ENCODE data around the gene ADGRB3.

- TF ChIP-seq EZH2 (IDR thresholded peaks at IDR 0.05; ENCODE audit: borderline replicate concordance, control insufficient read depth, low read depth, low read length), result no peak
- no peak for TF ChIP-seq GABPA (IDR thresholded peaks at IDR 0.05; ENCODE audit: low read depth)
- no peak for TF ChIP-seq ZNF384 (IDR thresholded peaks at IDR 0.05; ENCODE audit: borderline replicate concordance, low read depth, low read length)
- no peak for TF ChIP-seq POLR2A (IDR thresholded peaks at IDR 0.05; ENCODE audit: low read depth, low read length)
- no peak for TF ChIP-seq TCF7 (IDR thresholded peaks at IDR 0.05; ENCODE audit: borderline replicate concordance)
- TF ChIP-seq ZNF207 (IDR thresholded peaks at IDR 0.05; ENCODE audit: borderline replicate concordance), result no peak
These were observed 658.4 kb downstream of the ADGRB3 start for GRCh38 chr6:69293471-69293870.
